Stimulated activated CD8-positive, alpha-beta memory T cell treated with anti-CD3 and anti-CD28 coated beads, Interleukin-2, amount 100 ng/mL, for 1 hour (primary cell): ENCODE results near the gene ZBTB17.
"Not testable (repeated sequence)": the region's sequence is repeated elsewhere in the genome, so short reads cannot be mapped to it uniquely, and the experiment has no call there.

Experiments used
- DNase-seq, 2 donors: peaks; one replicate each; pipeline ENCODE4 v3.0.0-alpha.2; 2020; ENCODE audit warnings: low read depth in 2 of 2

Gene ZBTB17

GRCh38 chr1:15988856-15989736 lies 13.2 kb upstream of the ZBTB17 start:
- DNase-seq = no peak

- DNase-seq = no peak
These were observed 9.9 kb upstream of the ZBTB17 start for GRCh38 chr1:15985611-15986297.

- DNase-seq = no peak
These were observed 7.4 kb upstream of the ZBTB17 start for GRCh38 chr1:15983275-15983674.

- DNase-seq = no peak
These were observed 5.8 kb upstream of the ZBTB17 start for GRCh38 chr1:15981679-15982078.

GRCh38 chr1:15977947-15978346 lies 2.0 kb upstream of the ZBTB17 start:
- DNase-seq = not testable (repeated sequence)

- DNase-seq = peak; percentile 44 to 52
These were observed 520 bp downstream of the ZBTB17 start for GRCh38 chr1:15975358-15975804.

GRCh38 chr1:15974855-15975254 lies 1.0 kb downstream of the ZBTB17 start:
- DNase-seq = no peak

GRCh38 chr1:15973772-15974171 lies 2.1 kb downstream of the ZBTB17 start:
- no peak for DNase-seq

- no peak for DNase-seq
These were observed 3.5 kb downstream of the ZBTB17 start for GRCh38 chr1:15972409-15972808.

- no peak for DNase-seq
These were observed 5.0 kb downstream of the ZBTB17 start for GRCh38 chr1:15970911-15971310.

- DNase-seq = no peak
These were observed 6.5 kb downstream of the ZBTB17 start for GRCh38 chr1:15969321-15969880.

- no peak for DNase-seq
These were observed 7.7 kb downstream of the ZBTB17 start for GRCh38 chr1:15968172-15968571.

GRCh38 chr1:15966956-15967344 lies 9.0 kb downstream of the ZBTB17 start:
- no peak for DNase-seq

GRCh38 chr1:15966081-15966955 lies 9.6 kb downstream of the ZBTB17 start:
- peak in 1 of 2 donors; percentile 28 for DNase-seq

- DNase-seq = no peak
These were observed 10.6 kb downstream of the ZBTB17 start for GRCh38 chr1:15965228-15965767.

- no peak for DNase-seq
These were observed 11.8 kb downstream of the ZBTB17 start for GRCh38 chr1:15963968-15964648.

GRCh38 chr1:15963363-15963967 lies 12.4 kb downstream of the ZBTB17 start:
- DNase-seq = no peak

GRCh38 chr1:15962671-15963362 lies 13.1 kb downstream of the ZBTB17 start:
- no peak for DNase-seq

- DNase-seq = no peak
These were observed 13.7 kb downstream of the ZBTB17 start for GRCh38 chr1:15962176-15962575.

GRCh38 chr1:15961492-15961891 lies 14.4 kb downstream of the ZBTB17 start:
- DNase-seq = no peak
